ENCODE data around the gene UNC93A.

The UNC93A gene

GRCh38 chr6:167338541-167339117 lies 47.5 kb downstream of the UNC93A start:
- no peak for TF ChIP-seq BHLHE40 (IDR thresholded peaks at IDR 0.05; ENCODE audit: borderline replicate concordance)
- TF ChIP-seq ZNF384 (IDR thresholded peaks at IDR 0.05) = no peak
- TF ChIP-seq ARNT (IDR thresholded peaks at IDR 0.05) = no peak
- TF ChIP-seq TARDBP (IDR thresholded peaks at IDR 0.05) = no peak
- TF ChIP-seq ELF4 (IDR thresholded peaks at IDR 0.05) = no peak
- no peak for TF ChIP-seq SUZ12 (IDR thresholded peaks at IDR 0.05)
- TF ChIP-seq L3MBTL2 (conservative IDR thresholded peaks at IDR 0.05) = no peak
- no peak for TF ChIP-seq FOXA1 (IDR thresholded peaks at IDR 0.05)
- no peak for TF ChIP-seq CTBP1 (IDR thresholded peaks at IDR 0.05; ENCODE audit: borderline replicate concordance)
- TF ChIP-seq NFRKB (IDR thresholded peaks at IDR 0.05) = no peak
- no peak for TF ChIP-seq FOXK2 (IDR thresholded peaks at IDR 0.05)
- TF ChIP-seq FOXM1 (IDR thresholded peaks at IDR 0.05; ENCODE audit: borderline replicate concordance) = no peak
- TF ChIP-seq LEF1 (IDR thresholded peaks at IDR 0.05; ENCODE audit: borderline replicate concordance) = no peak
- no peak for TF ChIP-seq PKNOX1 (IDR thresholded peaks at IDR 0.05)
- no peak for DNase-seq (ENCODE audit: extremely low spot score)
- ChIA-PET POLR2A (no interaction called here), CTCF (no interaction called here)

- ChIA-PET CTCF (interaction anchor here (2.3 kb wide), 1 partner anchor 10 kb away, joined by 11 read pairs; no protein-coding TSS in a partner anchor), POLR2A (interaction anchor here (1.8 kb wide), 1 partner anchor 10 kb away, joined by 10 read pairs; no protein-coding TSS in a partner anchor)
- no peak for TF ChIP-seq FOXK2 (IDR thresholded peaks at IDR 0.05)
- TF ChIP-seq TARDBP (IDR thresholded peaks at IDR 0.05) = no peak
- no peak for TF ChIP-seq BHLHE40 (IDR thresholded peaks at IDR 0.05; ENCODE audit: borderline replicate concordance)
- no peak for TF ChIP-seq FOXM1 (IDR thresholded peaks at IDR 0.05; ENCODE audit: borderline replicate concordance)
- no peak for TF ChIP-seq ARNT (IDR thresholded peaks at IDR 0.05)
- no peak for TF ChIP-seq ELF4 (IDR thresholded peaks at IDR 0.05)
- TF ChIP-seq ZNF384 (IDR thresholded peaks at IDR 0.05) = no peak
- TF ChIP-seq FOXA1 (IDR thresholded peaks at IDR 0.05) = no peak
- no peak for TF ChIP-seq LEF1 (IDR thresholded peaks at IDR 0.05; ENCODE audit: borderline replicate concordance)
- TF ChIP-seq SP1 (IDR thresholded peaks at IDR 0.05) = no peak
- DNase-seq (ENCODE audit: extremely low spot score) = no peak
These were observed 50.0 kb downstream of the UNC93A start for GRCh38 chr6:167341038-167341583.

- ChIA-PET POLR2A (interaction anchor here (1.8 kb wide), 1 partner anchor 9 kb away, joined by 10 read pairs; no protein-coding TSS in a partner anchor), CTCF (interaction anchor here (0.6 to 2.3 kb wide), 2 partner anchors 9 to 985 kb away, joined by 3 to 11 read pairs; no protein-coding TSS in a partner anchor)
- peak; percentile 34; the same call in 1 of the 2 replicates for TF ChIP-seq PKNOX1 (IDR thresholded peaks at IDR 0.05)
- TF ChIP-seq ARNT (IDR thresholded peaks at IDR 0.05) = no peak
- no peak for DNase-seq (ENCODE audit: extremely low spot score)
These were observed 50.8 kb downstream of the UNC93A start for GRCh38 chr6:167341665-167342655.

- CTCF ChIA-PET = interaction anchor here (0.6 kb wide), 1 partner anchor 984 kb away, joined by 3 read pairs; no protein-coding TSS in a partner anchor
- TF ChIP-seq HDGF (IDR thresholded peaks at IDR 0.05; ENCODE audit: borderline replicate concordance) (no peak), BHLHE40 (IDR thresholded peaks at IDR 0.05; ENCODE audit: borderline replicate concordance) (no peak), ZNF384 (IDR thresholded peaks at IDR 0.05) (no peak), TARDBP (IDR thresholded peaks at IDR 0.05) (no peak), FOXM1 (IDR thresholded peaks at IDR 0.05; ENCODE audit: borderline replicate concordance) (no peak), NFRKB (IDR thresholded peaks at IDR 0.05) (no peak), PKNOX1 (IDR thresholded peaks at IDR 0.05) (no peak), ELF4 (IDR thresholded peaks at IDR 0.05) (no peak), SUZ12 (IDR thresholded peaks at IDR 0.05) (no peak), CTBP1 (IDR thresholded peaks at IDR 0.05; ENCODE audit: borderline replicate concordance) (no peak), ARNT (IDR thresholded peaks at IDR 0.05) (no peak), SP1 (IDR thresholded peaks at IDR 0.05) (no peak), FOXA1 (IDR thresholded peaks at IDR 0.05) (no peak)
- POLR2A ChIA-PET = no interaction called here
- DNase-seq (ENCODE audit: extremely low spot score) = no peak
These were observed 51.9 kb downstream of the UNC93A start for GRCh38 chr6:167342879-167343610.

GRCh38 chr6:167345348-167345747 lies 54.2 kb downstream of the UNC93A start:
- TF ChIP-seq L3MBTL2 (conservative IDR thresholded peaks at IDR 0.05) = no peak
- TF ChIP-seq FOXA1 (IDR thresholded peaks at IDR 0.05) = no peak
- no peak for TF ChIP-seq HDGF (IDR thresholded peaks at IDR 0.05; ENCODE audit: borderline replicate concordance)
- TF ChIP-seq SUZ12 (IDR thresholded peaks at IDR 0.05) = no peak
- no peak for TF ChIP-seq CTBP1 (IDR thresholded peaks at IDR 0.05; ENCODE audit: borderline replicate concordance)
- TF ChIP-seq BHLHE40 (IDR thresholded peaks at IDR 0.05; ENCODE audit: borderline replicate concordance) = no peak
- no peak for TF ChIP-seq ZNF384 (IDR thresholded peaks at IDR 0.05)
- TF ChIP-seq LEF1 (IDR thresholded peaks at IDR 0.05; ENCODE audit: borderline replicate concordance) = no peak
- TF ChIP-seq SP1 (IDR thresholded peaks at IDR 0.05) = no peak
- TF ChIP-seq TARDBP (IDR thresholded peaks at IDR 0.05) = no peak
- no peak for TF ChIP-seq FOXM1 (IDR thresholded peaks at IDR 0.05; ENCODE audit: borderline replicate concordance)
- TF ChIP-seq NFRKB (IDR thresholded peaks at IDR 0.05) = no peak
- no peak for TF ChIP-seq PKNOX1 (IDR thresholded peaks at IDR 0.05)
- no peak for TF ChIP-seq ELF4 (IDR thresholded peaks at IDR 0.05)
- TF ChIP-seq FOXK2 (IDR thresholded peaks at IDR 0.05) = no peak
- no peak for TF ChIP-seq ARNT (IDR thresholded peaks at IDR 0.05)
- DNase-seq (ENCODE audit: extremely low spot score) = no peak
- POLR2A ChIA-PET = no interaction called here
- CTCF ChIA-PET = no interaction called here

Data from HEK293T (cell line).